Endothelial cell of umbilical vein (primary cell): Measurements from ENCODE around the gene TCF15. TPM values are rescaled to one million over a fixed set of nuclear protein-coding genes. Genes with fewer than 3 reads are reported as not detected.

Experiments used
- BruUV-seq: library from RNA; stranded (reverse); fragments of 400-500 nt; replicated peaks from 2 replicates; lab custom pipeline; 2021; lab: Mats Ljungman, UMichigan
- CTCF ChIA-PET: fragments of 300-600, 350-600 bp; sonication (Branson Sonifier 250); formaldehyde crosslinking; loops from one replicate; lab custom pipeline; 2021; ENCODE audit warnings: antibody characterized with exemption, inconsistent platforms; lab: Charles Lee
- POLR2A ChIA-PET: fragments of 300-600, 350-600 bp; sonication (Branson Sonifier 250); formaldehyde crosslinking; loops from one replicate; lab custom pipeline; 2021; ENCODE audit warnings: antibody characterized with exemption, inconsistent platforms; lab: Charles Lee
- DNase-seq: peaks from one replicate; pipeline ENCODE4 v3.0.0-alpha.2; 2011; ENCODE audit warnings: low read depth, low spot score
- FAIRE-seq: peaks from 2 replicates; lab custom pipeline; 2011; peaks lifted over from hg19 to GRCh38; lab: Jason Lieb, UNC
- H2AFZ ChIP-seq: 2 replicates; pipeline ENCODE4 v1.6.0; 2012; ENCODE audit warnings: low read depth, low read length, control low read depth, inconsistent platforms
- H3K27ac ChIP-seq: 2 replicates; pipeline ENCODE4 v1.5.1; 2011; ENCODE audit warnings: low read depth, mild to moderate bottlenecking, control low read depth, low read length, moderate library complexity; ENCODE audit not compliant: insufficient read depth
- H3K27me3 ChIP-seq, 2 experiments: 2 replicates each; pipeline versions ENCODE4 v1.6.0 to v1.6.1; 2011; ENCODE audit warnings: low read length in 2 of 2, mixed read lengths in 1 of 2; ENCODE audit not compliant: control insufficient read depth in 2 of 2, insufficient read depth in 2 of 2
- H3K36me3 ChIP-seq, 2 experiments: 2 replicates in 1 of 2; 3 replicates in 1 of 2; pipeline ENCODE4 v1.5.1; 2011; ENCODE audit warnings: low read length in 2 of 2, mild to moderate bottlenecking in 1 of 2, moderate library complexity in 1 of 2; ENCODE audit not compliant: control insufficient read depth in 2 of 2, insufficient read depth in 2 of 2; ENCODE audit errors: extremely low read depth in 1 of 2
- H3K4me1 ChIP-seq: 3 replicates; pipeline ENCODE4 v1.5.1; 2011; ENCODE audit warnings: mild to moderate bottlenecking, low read length; ENCODE audit not compliant: control insufficient read depth, insufficient read depth; ENCODE audit errors: extremely low read depth
- H3K4me2 ChIP-seq: 2 replicates; pipeline ENCODE4 v1.6.1; 2011; ENCODE audit warnings: low read length, control low read depth, mixed read lengths; ENCODE audit not compliant: insufficient read depth
- H3K4me3 ChIP-seq, 3 experiments: fragments of 200-600 bp in 1 of 3; sonication (generic), shearing (Covaris generic) in 1 of 3; replicated peaks in 1 of 3; 2 replicates each; pipeline ENCODE4 v1.5.1; 2011 to 2016; ENCODE audit warnings: control low read depth in 3 of 3, low read length in 3 of 3, mild to moderate bottlenecking in 2 of 3, inconsistent platforms in 1 of 3, low read depth in 1 of 3, moderate library complexity in 1 of 3; ENCODE audit not compliant: insufficient read depth in 1 of 3
- H3K79me2 ChIP-seq: 2 replicates; pipeline ENCODE4 v1.6.0; 2012; ENCODE audit warnings: low read length, inconsistent platforms; ENCODE audit not compliant: control insufficient read depth, insufficient read depth
- H3K9ac ChIP-seq: replicated peaks from 2 replicates; pipeline ENCODE3; 2011; ENCODE audit warnings: low read length, control low read depth; ENCODE audit not compliant: insufficient read depth; ENCODE audit errors: extremely low read depth
- H3K9me1 ChIP-seq: replicated peaks from 3 replicates; pipeline ENCODE4 v1.6.0; 2011; ENCODE audit warnings: mild to moderate bottlenecking, low read length; ENCODE audit not compliant: control insufficient read depth, insufficient read depth; ENCODE audit errors: extremely low read depth
- H3K9me3 ChIP-seq: replicated peaks from 2 replicates; pipeline ENCODE4 v1.5.1; 2012; ENCODE audit warnings: low read length, inconsistent platforms; ENCODE audit not compliant: control insufficient read depth, insufficient read depth
- H4K20me1 ChIP-seq: replicated peaks from 2 replicates; pipeline ENCODE3; 2011; ENCODE audit warnings: mild to moderate bottlenecking, low read length; ENCODE audit not compliant: control insufficient read depth, insufficient read depth; ENCODE audit errors: extremely low read depth
- GATA2 ChIP-seq: IDR thresholded peaks from 2 replicates; pipeline ENCODE4 v1.7.0; 2011; ENCODE audit warnings: low read depth, mild to moderate bottlenecking, moderate library complexity, mixed read lengths, low read length; ENCODE audit not compliant: insufficient read length, insufficient read depth
- JUN ChIP-seq: IDR thresholded peaks from 2 replicates; pipeline ENCODE4 v1.6.1; 2011; ENCODE audit warnings: borderline replicate concordance, low read depth; ENCODE audit not compliant: insufficient read length, insufficient read depth
- POLR2AphosphoS5 ChIP-seq: IDR thresholded peaks from 2 replicates; pipeline ENCODE4 v1.6.1; 2012; ENCODE audit warnings: low read depth, mild to moderate bottlenecking, control low read depth, low read length, moderate library complexity; ENCODE audit not compliant: insufficient read depth
- dilution Hi-C: fragments of 300-500 bp; cut with MboI; formaldehyde crosslinking; loops from one replicate; pipeline ENCODE4 v1.15.0; 2019; ENCODE audit warnings: low sequenced_read_pairs; ENCODE audit not compliant: extremely low pct_ligation_motif_present
- intact Hi-C: fragments of 100-400 bp; cut with micrococcal nuclease; formaldehyde crosslinking; loops from one replicate; pipeline ENCODE4 v1.10.0; 2022
- polyA plus RNA-seq, 4 experiments: library from polyadenylated mRNA; depleted of rRNA in 3 of 4; stranded (reverse) in 3 of 4; unstranded in 1 of 4; fragments of >200 nt; gene quantifications; 2 replicates each; pipeline versions ENCODE4 v1.2.1 to v1.2.3, GENCODE V29; 2011 to 2012; ENCODE audit warnings: missing spikeins in 1 of 4
- total RNA-seq: library from RNA; stranded (reverse); gene quantifications from 2 replicates; pipeline ENCODE4 v1.2.3, GENCODE V29; 2021
- TF ChIP-seq, protein P1 (sequence below), 2 donors: IDR thresholded peaks; 1 replicate in 1 of 2; 2 replicates in 1 of 2; pipeline ENCODE4 v1.5.1; 2011; ENCODE audit warnings: low read length in 2 of 2, mild to moderate bottlenecking in 2 of 2, moderate library complexity in 2 of 2, control low read depth in 1 of 2, inconsistent platforms in 1 of 2, low read depth in 1 of 2; ENCODE audit not compliant: insufficient read depth in 1 of 2; ENCODE audit errors: extremely low read depth in 1 of 2

Gene TCF15
- total and polyA plus RNA-seq, 2 donors (not counting 3 experiments of a cell fraction or from before 2014, with no cell fraction given), result 0.07 to 1.3 TPM

DNA sequence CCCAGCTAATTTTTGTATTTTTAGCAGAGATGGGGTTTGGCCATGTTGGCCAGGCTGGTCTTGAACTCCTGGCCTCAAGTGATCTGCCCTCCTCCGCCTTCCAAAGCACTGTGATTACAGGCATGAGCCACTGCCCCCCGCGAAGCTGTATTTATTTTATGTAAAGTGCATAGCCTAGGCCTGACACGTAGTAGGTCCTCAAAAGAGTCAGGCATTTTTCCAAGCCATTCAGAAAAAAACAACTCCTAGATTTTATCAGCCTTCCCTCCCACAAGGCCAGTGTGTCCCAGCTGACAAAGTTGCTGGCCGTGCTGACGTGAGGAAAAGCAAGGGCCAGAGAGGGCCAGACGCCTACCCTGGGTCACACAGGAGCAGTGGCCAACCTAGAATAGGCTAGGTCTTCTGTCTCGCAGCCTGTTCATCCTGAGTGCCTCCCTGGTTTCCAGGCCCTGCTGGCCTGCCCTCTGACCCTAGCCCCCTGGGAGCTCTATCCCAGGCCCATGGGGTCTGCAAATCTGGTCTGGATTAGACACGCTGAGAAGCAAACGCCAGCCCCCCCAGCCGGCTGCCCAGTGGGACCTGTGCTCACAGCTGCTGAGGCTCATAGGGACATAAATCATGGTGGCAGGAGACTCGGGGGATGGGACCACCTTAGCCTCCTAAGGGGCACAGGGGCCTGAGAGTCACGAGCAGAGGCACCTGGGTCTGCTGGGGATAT is 11.8 kb downstream of the TCF15 start:
- BruUV-seq, result no TSS peak
- ChIA-PET CTCF (interaction anchor here (1.2 kb wide), 1 partner anchor 47 kb away, joined by 5 read pairs; no protein-coding TSS in a partner anchor), POLR2A (no interaction called here)
- Histone ChIP-seq H3K27me3 (no peaks in the 10 kb centered on the region), H3K79me2 (no peaks in the 10 kb centered on the region), H3K36me3 (no peaks in the 10 kb centered on the region), H3K9ac (no peak overlapping the region), H4K20me1 (no peaks in the 10 kb centered on the region), H3K27ac (no peak overlapping the region), H3K4me3 (no peak overlapping the region), H3K9me1 (no peaks in the 10 kb centered on the region), H2AFZ (no peak overlapping the region), H3K9me3 (no peaks in the 10 kb centered on the region), H3K4me2 (no peak overlapping the region), H3K4me1 (peaks cover 2% of the 10 kb centered on the region)
- DNase-seq (no peak), FAIRE-seq (no peak)
- dilution Hi-C loops (no loop called here), intact Hi-C loops (no loop called here)
- TF ChIP-seq JUN, result no peak
- TF ChIP-seq POLR2AphosphoS5, result no peak
- TF ChIP-seq GATA2, result no peak
- TF ChIP-seq, protein P1, sequence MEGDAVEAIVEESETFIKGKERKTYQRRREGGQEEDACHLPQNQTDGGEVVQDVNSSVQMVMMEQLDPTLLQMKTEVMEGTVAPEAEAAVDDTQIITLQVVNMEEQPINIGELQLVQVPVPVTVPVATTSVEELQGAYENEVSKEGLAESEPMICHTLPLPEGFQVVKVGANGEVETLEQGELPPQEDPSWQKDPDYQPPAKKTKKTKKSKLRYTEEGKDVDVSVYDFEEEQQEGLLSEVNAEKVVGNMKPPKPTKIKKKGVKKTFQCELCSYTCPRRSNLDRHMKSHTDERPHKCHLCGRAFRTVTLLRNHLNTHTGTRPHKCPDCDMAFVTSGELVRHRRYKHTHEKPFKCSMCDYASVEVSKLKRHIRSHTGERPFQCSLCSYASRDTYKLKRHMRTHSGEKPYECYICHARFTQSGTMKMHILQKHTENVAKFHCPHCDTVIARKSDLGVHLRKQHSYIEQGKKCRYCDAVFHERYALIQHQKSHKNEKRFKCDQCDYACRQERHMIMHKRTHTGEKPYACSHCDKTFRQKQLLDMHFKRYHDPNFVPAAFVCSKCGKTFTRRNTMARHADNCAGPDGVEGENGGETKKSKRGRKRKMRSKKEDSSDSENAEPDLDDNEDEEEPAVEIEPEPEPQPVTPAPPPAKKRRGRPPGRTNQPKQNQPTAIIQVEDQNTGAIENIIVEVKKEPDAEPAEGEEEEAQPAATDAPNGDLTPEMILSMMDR (IDR thresholded peaks at IDR 0.05; ENCODE audit: extremely low read depth in 1 of 2, insufficient read depth in 1 of 2, low read depth in 1 of 2, low read length in 2 of 2), result no peak

DNA sequence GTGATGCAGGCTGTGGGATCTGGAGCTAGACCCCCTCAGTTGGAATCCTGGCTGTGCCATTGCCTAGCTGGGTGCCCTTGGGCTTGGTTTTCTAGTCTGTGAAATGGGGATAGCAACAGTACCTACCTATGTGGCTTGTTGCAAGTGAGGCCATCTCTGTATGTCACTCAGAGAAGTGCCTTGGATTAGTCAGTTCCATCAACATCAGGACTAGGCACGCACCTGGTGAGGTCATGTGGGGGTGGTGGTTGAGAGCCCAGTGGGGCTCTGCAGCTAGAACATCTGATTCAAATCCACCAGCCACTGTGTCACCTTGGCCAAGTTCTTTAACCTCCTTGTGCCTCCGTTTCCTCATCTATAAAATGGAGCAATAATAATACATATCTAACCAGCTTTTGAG is 12.5 kb downstream of the TCF15 start:
- Histone ChIP-seq H3K36me3 (no peaks in the 10 kb centered on the region), H3K27me3 (no peaks in the 10 kb centered on the region), H2AFZ (no peak overlapping the region), H3K9me3 (no peaks in the 10 kb centered on the region), H3K9ac (no peak overlapping the region), H3K9me1 (no peaks in the 10 kb centered on the region), H3K4me2 (no peak overlapping the region), H3K79me2 (no peaks in the 10 kb centered on the region), H3K27ac (no peak overlapping the region), H4K20me1 (no peaks in the 10 kb centered on the region), H3K4me3 (no peak overlapping the region), H3K4me1 (peaks cover 2% of the 10 kb centered on the region)
- ChIA-PET POLR2A (no interaction called here), CTCF (interaction anchor here (1.2 kb wide), 2 partner anchors 37 to 48 kb away, joined by 3 to 5 read pairs; no protein-coding TSS in a partner anchor)
- dilution Hi-C loops, result no loop called here
- intact Hi-C loops, result no loop called here
- no peak for TF ChIP-seq POLR2AphosphoS5
- TF ChIP-seq JUN, result no peak
- TF ChIP-seq, protein P1 (IDR thresholded peaks at IDR 0.05; ENCODE audit: extremely low read depth in 1 of 2, insufficient read depth in 1 of 2, low read depth in 1 of 2, low read length in 2 of 2), result no peak
- no peak for DNase-seq
- FAIRE-seq, result no peak
- no TSS peak for BruUV-seq
